HG03558 (cell line): ENCODE results near the gene COMMD7.
"Not testable (repeated sequence)": the region's sequence is repeated elsewhere in the genome, so short reads cannot be mapped to it uniquely, and the experiment has no call there.

Experiments used
- ATAC-seq: cut with Tn5 transposase; IDR thresholded peaks from one replicate; pipeline ENCODE4 v1.9.1; 2021; ENCODE audit warnings: moderate number of reproducible peaks; ENCODE audit not compliant: unreplicated experiment; ENCODE audit errors: extremely low read depth

Gene COMMD7

GRCh38 chr20:32767418-32768198, 24.3 kb upstream of the COMMD7 start:
- no peak for ATAC-seq

- not testable (repeated sequence) for ATAC-seq
Measured at GRCh38 chr20:32765230-32765875, 22.1 kb upstream of the COMMD7 start.

GRCh38 chr20:32764005-32764960, 21.0 kb upstream of the COMMD7 start:
- ATAC-seq = no peak

GRCh38 chr20:32763202-32764004, 20.1 kb upstream of the COMMD7 start:
- no peak for ATAC-seq

GRCh38 chr20:32762754-32763201, 19.5 kb upstream of the COMMD7 start:
- no peak for ATAC-seq

- ATAC-seq = no peak
Measured at GRCh38 chr20:32761831-32762753, 18.8 kb upstream of the COMMD7 start, which contains the start of gene DNMT3B. Gene DNMT3B, plus strand, starts transcription at chr20:32762385. Its CDS starts 17,939 bp downstream, at chr20:32780324.

GRCh38 chr20:32761417-32761830, 18.2 kb upstream of the COMMD7 start:
- ATAC-seq = no peak

- ATAC-seq = no peak
Measured at GRCh38 chr20:32756156-32756555, 12.9 kb upstream of the COMMD7 start.

- no peak for ATAC-seq
Measured at GRCh38 chr20:32753731-32754130, 10.5 kb upstream of the COMMD7 start.

- no peak for ATAC-seq
Measured at GRCh38 chr20:32752458-32753250, 9.4 kb upstream of the COMMD7 start.

GRCh38 chr20:32751702-32752457, 8.6 kb upstream of the COMMD7 start:
- no peak for ATAC-seq

- ATAC-seq = no peak
Measured at GRCh38 chr20:32751293-32751692, 8.0 kb upstream of the COMMD7 start.

- ATAC-seq = no peak
Measured at GRCh38 chr20:32749914-32750637, 6.8 kb upstream of the COMMD7 start.

- ATAC-seq = no peak
Measured at GRCh38 chr20:32742322-32743236, 688 bp downstream of the COMMD7 start.

- no peak for ATAC-seq
Measured at GRCh38 chr20:32741151-32741550, 2.1 kb downstream of the COMMD7 start.
